Renal cortical epithelial cell (primary cell): ENCODE data around the gene SCRN3. TPM values are rescaled to one million over a fixed set of nuclear protein-coding genes. Genes with fewer than 3 reads are reported as not detected.
"Not testable (repeated sequence)": the region's sequence is repeated elsewhere in the genome, so short reads cannot be mapped to it uniquely, and the experiment has no call there.

Source experiments
- DNase-seq: peaks from one replicate; pipeline ENCODE4 v3.0.0-alpha.2; 2011; ENCODE audit warnings: low read depth
- total RNA-seq: library from RNA; depleted of rRNA; stranded (reverse); fragments of >200 nt; gene quantifications from 2 replicates; pipeline ENCODE4 v1.2.3, GENCODE V29; 2014

Gene SCRN3
- total RNA-seq, 1 donor from 2014 or later, result 42.4 TPM

DNA sequence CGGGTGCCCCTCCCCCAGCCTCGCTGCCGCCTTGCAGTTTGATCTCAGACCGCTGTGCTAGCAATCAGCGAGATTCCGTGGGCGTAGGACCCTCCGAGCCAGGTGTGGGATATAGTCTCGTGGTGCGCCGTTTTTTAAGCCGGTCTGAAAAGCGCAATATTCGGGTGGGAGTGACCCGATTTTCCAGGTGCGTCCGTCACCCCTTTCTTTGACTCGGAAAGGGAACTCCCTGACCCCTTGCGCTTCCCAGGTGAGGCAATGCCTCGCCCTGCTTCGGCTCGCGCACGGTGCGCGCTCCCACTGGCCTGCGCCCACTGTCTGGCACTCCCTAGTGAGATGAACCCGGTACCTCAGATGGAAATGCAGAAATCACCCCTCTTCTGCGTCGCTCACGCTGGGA is 14.5 kb downstream of the SCRN3 start:
- DNase-seq, result not testable (repeated sequence)

DNA sequence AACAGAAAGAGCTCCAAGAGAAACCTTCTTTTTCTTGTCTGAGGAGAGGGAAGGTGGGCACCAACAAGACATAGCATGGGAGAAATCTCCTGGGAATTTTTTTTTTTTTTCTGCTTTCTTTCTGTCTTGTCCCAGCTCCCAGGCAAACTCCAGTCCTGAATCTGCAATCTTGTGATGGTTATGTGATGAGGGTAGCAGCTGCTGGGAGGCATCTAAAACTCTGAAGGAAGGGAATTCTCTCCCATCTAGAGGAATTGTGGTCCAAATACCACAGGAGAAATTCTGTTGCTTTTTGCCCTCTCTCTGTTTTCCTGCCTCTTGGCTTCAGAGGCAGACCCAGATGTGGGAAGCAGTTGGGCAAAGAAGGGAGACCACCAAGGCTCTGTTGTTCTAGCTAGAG is 16.7 kb downstream of the SCRN3 start:
- no peak for DNase-seq

DNA sequence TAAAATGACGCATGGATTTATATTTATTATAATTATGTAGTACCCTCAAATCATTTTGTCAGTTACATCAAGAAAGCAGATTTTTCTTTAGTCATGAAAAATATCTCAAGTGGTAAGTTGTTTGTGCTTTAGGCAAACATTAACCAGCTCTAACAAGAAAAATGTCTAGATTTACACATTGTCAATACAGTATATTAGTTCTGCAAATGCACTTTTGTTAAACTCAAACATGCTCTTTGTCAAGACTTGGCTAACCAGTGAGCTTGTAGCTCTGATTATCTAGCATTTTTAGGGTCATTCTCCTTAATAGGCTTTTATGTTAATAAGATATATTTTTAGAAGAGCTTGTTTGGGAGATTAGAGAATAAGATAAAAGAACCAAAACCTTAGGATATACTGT is 32.7 kb downstream of the SCRN3 start:
- DNase-seq, result no peak

DNA sequence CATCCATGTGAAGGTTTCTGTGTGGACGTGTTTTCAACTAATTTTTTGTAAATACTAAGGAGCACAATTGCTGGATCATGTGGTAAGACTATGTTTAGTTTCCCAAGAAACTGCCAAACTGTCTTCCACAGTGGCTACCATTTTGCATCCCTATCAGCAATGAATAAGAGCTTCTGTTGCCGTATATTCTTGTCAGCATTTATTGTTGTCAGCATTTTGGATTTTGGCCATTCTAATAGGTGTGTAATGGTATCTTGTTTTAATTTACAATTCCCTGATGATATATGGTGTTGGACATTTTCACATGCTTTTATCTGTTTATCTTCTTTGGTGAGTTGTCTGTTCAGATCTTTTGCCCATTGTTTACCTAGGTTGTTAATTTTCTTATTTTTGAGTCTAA is 34.5 kb downstream of the SCRN3 start:
- DNase-seq, result no peak

DNA sequence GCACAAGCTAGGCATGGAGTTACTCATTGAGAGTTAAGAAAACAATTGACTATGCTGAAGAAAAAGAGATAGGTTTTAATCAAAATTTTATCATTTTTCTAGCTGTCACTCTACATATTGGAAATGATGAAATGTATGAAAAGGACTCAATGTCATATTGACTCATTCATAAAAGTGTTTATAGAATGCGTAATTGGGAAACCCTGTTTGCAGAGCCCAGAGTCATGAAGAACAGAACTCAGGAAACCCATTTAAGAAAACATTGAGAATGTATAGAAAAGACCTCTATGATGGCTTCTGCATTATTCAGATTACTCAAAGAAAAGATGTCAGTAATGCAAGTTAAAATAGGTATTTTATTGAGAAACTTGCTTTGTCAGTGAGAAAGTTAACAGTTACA is 36.4 kb downstream of the SCRN3 start:
- no peak for DNase-seq

DNA sequence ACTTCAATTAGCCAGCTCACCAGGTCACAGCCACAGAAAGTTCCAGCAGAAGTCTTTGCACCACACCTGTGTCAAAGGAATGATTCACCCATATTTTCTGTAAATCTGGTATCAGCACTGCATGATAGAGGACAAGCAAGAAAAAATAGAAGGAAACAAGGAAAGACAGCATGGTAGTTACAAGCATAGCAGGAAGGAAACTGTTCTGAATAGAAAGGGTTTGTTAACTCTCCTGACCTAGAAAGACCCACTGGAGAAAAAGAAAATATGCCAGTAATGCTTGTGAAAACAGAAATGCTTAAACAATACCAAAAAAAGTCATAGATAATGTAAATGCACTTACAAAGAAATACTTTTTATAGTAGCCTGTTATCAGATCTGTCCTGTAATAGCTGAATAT is 40.8 kb downstream of the SCRN3 start:
- DNase-seq, result peak; percentile 29

DNA sequence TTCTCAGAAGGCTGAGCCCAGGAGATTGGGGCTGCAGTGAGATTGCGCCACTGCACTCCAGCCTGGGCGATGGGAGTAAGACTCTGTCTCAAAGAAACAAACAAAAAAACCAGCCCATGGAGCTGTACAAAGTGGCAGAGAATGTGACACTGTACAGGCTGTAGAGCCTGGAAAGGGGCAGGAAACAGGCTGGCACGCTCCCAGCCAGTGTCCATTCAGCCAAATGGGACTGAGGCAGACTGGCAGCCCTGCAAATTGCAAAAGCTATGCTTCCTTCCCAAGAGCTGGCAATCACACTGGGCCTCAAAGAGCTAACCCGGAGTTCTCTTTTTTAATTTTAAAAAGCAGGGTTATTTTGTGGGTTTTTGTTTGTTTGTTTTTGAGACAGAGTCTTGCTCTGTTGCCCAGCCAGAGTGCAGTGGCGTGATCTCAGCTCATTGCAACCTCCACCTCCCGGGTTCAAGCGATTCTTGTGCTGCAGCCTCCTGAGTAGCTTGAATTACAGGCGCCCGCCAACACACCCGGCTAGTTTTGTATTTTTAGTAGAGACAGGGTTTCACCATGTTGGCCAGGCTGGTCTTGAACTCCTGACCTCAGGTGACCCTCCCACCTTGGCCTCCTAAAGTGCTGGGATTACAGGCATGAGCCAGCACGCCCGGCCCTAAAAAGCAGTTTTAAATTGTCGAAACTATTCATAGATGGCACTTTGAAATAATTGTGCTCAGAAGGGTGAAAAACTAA is 42.8 kb downstream of the SCRN3 start:
- DNase-seq, result no peak

DNA sequence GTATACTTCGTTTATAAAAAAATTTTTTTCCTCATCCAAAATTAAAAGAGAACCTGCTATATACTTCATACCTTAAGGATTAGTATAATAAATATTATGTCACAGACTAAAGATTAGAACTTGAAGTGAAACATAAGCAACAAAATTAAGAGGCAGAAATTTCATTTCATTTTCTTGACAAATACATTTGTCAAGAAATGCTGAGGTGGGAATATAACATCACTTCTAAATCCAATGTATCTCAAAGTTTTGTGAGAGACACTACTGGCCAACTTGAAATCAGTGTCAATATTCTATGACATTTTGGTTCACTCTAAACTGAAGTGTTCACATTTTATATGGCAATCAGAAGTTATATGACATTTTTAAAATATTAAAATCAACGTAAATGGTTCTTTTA is 43.8 kb downstream of the SCRN3 start:
- DNase-seq, result no peak

DNA sequence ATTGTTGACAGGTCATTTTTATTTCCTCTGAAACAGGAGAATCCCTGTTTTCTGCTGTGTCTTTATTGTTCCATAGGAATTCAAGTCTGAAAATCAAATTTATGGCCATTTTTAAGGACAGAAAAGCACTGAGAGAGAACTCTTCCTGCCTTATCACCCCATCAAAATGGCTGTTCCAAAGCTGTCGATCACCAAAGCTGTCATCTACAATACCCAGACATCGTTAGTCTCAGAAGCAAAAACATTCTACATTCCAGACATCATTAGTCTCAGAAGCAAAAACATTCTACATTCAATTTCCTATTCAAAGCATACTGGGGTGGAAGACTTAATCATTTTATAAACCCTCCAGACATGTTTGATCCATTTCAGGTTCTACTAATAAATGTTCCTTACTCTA is 44.4 kb downstream of the SCRN3 start:
- DNase-seq, result no peak

DNA sequence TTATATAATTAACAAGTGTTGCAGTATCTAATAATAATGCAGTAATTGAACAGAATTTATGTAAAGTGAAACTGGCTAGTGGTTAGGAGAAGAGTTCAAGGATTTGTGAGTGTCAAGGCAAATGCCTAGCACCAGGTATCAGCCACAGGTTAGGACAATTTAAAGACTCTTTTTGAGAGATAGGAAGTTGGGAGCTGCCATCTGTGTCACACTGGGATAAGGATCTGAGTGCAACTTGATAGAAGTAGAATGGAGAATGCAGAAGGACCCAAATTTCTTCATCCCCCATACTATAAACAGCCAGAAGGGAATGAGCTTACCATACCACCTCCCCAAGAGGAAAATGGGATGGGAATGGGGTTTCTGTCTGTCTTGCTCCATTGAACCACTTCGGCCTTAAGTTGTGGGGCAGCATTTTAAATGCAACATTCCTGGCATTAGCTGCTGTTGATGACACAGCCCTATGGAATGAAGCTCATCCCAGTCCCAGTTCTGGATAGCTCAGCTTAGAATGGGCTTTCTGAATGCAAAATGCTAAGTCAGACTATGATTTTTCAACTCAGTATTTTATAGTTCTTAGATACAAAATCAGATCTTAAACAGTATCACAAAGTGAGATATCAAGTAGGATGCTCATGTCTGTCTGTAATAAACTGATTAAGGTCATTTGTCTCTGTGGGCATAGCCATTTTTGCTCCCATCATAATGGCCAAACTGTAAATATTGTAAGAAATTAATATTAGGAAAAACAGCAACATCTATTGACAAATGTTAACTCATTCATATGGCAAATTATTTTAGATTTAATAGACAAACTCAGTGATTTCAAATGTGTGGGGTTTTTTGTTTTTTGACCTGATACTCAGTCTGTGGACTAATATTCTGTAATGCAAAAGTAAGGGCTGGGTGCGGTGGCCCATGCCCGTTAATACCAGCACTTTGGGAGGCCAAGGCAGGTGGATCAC is 47.3 kb downstream of the SCRN3 start:
- DNase-seq, result peak; percentile 92

DNA sequence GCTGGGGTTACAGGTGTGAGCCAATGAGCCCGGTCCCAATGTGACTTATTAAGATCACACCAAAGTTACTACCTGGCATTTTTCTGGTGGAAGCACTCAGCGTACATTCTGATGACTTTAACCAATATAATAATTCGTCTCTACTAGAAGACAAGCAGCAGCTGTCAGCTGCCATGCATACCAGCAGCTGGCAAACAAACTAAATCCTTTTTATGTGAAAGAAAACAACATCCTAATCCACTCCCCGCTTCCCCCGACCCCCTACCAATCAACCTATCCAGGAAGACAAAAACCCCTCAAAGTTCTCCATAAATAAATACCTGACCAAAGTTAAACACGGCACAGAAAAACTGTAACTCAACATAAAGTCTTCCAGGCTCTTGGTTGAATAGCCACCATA is 49.2 kb downstream of the SCRN3 start:
- DNase-seq, result no peak

DNA sequence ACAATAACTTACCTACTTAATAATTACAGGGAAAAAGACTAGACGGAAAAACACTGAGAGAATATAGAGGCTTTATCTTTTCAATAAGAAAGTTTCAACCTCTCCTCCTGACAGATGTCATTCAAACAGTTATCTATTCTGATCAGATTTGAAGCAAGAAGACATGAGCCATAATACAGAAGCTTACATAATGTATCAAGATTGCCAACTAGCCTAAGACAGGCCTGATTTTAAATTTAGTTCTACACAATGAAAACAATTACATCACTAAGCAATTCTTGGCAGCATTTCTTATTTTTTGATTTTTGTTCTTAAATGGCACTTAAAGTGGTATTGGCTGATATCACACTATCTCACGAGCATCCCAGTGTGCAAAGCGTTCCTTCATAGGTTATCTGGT is 49.7 kb downstream of the SCRN3 start:
- DNase-seq, result no peak

DNA sequence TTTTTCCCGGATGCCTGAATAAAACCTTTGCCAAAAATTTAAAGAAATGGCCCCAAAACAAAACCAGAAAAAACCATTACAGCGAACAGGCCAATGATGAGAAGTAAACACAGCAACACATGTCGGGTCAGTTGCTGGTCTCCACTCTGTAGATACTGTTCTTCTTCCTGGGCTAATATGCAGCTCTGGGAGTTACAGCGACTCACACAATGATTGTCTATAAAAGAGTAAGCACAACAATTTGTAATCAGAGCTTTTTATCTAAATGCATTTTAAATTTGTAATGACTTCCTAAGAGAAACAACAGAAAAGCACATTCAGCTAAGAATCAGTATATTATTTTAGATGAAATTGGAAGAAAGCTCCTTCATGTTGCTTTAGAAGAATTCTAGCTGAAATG is 51.0 kb downstream of the SCRN3 start:
- DNase-seq, result no peak

DNA sequence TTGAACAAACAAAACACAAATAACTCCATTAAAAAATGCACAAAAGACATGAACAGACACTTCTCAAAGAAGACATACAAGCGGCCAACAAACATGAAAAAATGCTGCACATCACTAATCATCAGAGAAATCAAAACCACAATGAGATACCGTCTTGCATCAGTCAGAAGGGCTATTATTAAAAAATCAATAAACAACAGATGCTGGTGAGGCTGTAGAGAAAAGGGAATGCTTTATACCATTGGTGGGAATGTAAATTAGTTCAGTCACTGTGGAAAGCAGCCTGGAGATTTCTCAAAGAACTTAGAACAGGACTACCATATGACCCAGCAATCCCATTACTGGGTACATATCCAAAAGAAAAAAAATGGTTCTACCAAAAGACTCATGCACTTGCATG is 53.5 kb downstream of the SCRN3 start:
- no peak for DNase-seq

DNA sequence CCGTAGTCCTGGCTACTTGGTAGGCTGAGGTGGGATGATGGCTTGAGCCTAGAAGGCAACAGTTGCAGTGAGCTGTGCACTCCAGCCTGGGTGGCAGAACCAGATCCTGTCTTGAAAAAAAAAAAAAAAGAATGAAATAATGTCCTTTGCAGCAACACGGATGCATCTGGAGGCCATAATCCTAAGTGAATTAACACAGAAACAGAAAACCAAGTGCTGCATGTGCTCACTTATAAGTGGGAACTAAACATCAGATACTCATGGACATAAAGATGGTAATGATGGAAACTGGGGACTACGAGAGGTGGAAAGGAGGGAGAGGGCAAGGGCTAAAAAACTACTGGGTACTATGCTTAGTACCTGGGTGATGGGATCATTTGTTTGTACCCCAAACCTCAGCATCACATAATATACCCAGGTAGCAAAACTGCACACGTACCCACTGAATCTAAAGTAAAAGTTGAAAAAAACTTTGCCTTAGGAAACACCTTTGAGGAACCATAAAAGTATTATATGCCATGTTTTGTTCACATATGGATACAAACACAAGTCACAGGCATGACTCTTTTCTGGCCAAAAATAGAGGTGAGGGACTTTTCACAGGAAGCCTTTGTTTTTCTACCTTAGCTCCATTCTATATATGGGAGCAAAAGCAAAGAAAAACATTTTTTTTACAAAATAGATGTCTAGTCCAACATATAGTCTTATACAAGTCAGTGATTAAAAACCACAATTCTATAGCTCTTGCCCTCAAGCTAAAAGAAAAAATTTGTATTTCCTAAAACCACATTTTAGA is 54.7 kb downstream of the SCRN3 start:
- DNase-seq, result no peak

DNA sequence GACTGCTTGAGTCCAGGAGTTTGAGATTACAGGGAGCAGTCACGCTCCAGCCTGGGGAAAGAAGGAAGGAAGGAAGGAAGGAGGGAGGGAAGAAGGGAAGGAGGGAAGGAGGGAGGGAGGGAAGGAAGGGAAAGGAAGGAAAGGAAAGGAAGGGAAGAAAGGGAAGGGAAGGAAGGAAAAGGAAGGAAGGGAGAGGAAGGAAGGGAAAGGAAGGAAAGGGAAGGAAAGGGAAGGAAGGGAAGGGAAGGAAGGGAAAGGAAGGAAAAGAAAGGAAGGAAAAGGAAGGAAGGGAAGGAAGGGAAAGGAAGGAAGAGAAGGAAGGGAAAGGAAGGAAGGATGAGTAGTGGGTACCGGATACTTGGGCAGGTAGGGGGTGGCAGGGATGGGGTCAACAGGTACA is 59.0 kb downstream of the SCRN3 start:
- no peak for DNase-seq

DNA sequence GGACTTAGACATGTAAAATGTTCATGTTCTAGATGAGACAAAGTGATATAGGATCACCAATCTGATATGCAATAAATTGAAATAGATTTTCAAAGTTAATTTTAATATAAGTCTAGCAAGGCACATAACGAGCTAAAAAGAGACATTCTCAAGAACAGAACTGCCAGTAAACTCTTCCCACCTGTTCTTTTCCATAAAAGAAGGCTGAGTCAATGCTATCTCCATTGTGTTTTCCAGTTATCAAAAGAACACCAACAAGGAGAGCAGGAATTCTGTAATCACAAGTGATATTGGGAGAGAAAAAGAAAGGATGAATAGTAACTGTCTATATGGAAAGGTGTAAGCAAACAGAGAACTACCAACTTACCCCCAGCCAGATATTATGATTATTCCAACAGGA is 65.7 kb downstream of the SCRN3 start:
- DNase-seq, result no peak

DNA sequence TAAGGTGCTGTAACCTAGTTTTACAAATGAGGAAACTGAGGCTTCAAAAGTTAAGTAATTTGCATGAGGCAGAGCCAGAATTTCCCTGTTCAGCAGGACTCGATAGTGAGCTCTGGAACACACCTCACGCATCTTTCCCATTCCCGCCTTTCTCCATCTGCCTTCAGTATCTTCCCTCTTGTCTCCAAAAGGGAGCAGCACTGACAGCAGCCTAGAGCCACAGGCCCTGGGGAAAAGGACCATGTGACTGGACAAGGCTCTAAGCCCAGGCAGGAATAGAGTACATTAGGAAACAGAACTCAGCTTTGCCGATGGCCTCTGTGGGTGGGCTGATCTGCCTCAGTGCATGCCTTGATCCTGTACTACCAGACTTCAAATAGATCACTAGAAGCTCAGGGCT is 69.8 kb downstream of the SCRN3 start:
- no peak for DNase-seq

DNA sequence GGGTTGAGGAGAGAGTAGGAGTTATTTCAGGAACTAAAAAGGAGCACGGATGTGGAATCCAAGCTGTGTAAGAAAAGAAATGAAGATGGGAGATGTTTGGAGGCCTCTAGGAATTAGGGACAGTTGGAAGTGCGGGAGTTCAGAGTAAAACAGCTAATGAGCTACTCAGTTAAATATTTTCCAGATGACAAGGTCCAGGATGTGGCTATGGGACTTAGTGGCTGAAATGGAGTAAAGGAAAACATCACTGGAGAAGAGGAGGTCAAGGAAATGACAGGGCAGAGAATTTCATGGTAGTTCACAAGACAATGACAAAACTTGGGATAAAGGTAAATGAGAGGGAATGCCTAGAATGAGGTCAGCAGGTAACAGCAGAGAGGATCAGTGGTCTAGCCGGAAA is 78.3 kb downstream of the SCRN3 start:
- DNase-seq, result peak; percentile 19

DNA sequence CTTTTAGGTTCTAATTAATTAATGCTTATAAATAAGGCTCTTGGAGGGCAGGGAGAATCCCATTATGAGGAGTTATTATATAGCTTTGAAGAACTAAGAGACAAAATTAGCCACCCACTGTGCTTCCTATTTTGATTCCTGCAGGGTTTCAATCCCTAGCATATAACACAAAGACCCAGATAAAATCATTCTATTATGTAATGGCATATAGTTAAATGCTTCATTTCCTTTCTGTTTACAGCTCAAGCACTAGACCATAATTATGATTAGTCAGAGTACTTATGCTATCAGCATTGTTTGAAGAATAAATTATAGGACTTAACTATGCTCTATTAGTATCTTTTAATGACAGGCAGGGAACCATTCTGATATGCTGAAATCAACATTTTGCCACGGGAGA is 82.2 kb downstream of the SCRN3 start:
- no peak for DNase-seq
